ENCODE measurements around the gene PEX14.

PEX14 gene

GRCh38 chr1:10662824-10663677 lies 188.3 kb downstream of the PEX14 start:
- FAIRE-seq (no peak), DNase-seq (ENCODE audit: low spot score) (no peak)

GRCh38 chr1:10663678-10664035 lies 188.9 kb downstream of the PEX14 start:
- FAIRE-seq (no peak), DNase-seq (ENCODE audit: low spot score) (no peak)

GRCh38 chr1:10664251-10664650 lies 189.5 kb downstream of the PEX14 start:
- DNase-seq (ENCODE audit: low spot score) (no peak), FAIRE-seq (no peak)

GRCh38 chr1:10665226-10665625 lies 190.5 kb downstream of the PEX14 start:
- DNase-seq (ENCODE audit: low spot score) = no peak
- FAIRE-seq = no peak

GRCh38 chr1:10665930-10666850 lies 191.4 kb downstream of the PEX14 start:
- FAIRE-seq (no peak), DNase-seq (ENCODE audit: low spot score) (no peak)

GRCh38 chr1:10667861-10668761 lies 193.4 kb downstream of the PEX14 start:
- DNase-seq (ENCODE audit: low spot score) = no peak
- FAIRE-seq = no peak

- no peak for FAIRE-seq
- no peak for DNase-seq (ENCODE audit: low spot score)
Observed at GRCh38 chr1:10669570-10669969, 194.8 kb downstream of the PEX14 start.

GRCh38 chr1:10670190-10670589 lies 195.4 kb downstream of the PEX14 start:
- DNase-seq (ENCODE audit: low spot score) (no peak), FAIRE-seq (no peak)

- no peak for FAIRE-seq
- no peak for DNase-seq (ENCODE audit: low spot score)
Observed at GRCh38 chr1:10671090-10671489, 196.3 kb downstream of the PEX14 start.

- DNase-seq (ENCODE audit: low spot score) = no peak
- FAIRE-seq = no peak
Observed at GRCh38 chr1:10671622-10672342, 197.0 kb downstream of the PEX14 start.

- DNase-seq (ENCODE audit: low spot score) = no peak
- no peak for FAIRE-seq
Observed at GRCh38 chr1:10672343-10673050, 197.7 kb downstream of the PEX14 start.

- DNase-seq (ENCODE audit: low spot score) (no peak), FAIRE-seq (no peak)
Observed at GRCh38 chr1:10673109-10673711, 198.5 kb downstream of the PEX14 start.

- FAIRE-seq = no peak
Observed at GRCh38 chr1:10674222-10674621, 199.5 kb downstream of the PEX14 start.

GRCh38 chr1:10674700-10675609 lies 200.2 kb downstream of the PEX14 start:
- FAIRE-seq (no peak), DNase-seq (ENCODE audit: low spot score) (no peak)

More at GRCh38 chr1:10674222-10674621, 199.5 kb downstream of the PEX14 start:
- no peak for DNase-seq (ENCODE audit: low spot score)

- FAIRE-seq = no peak
- no peak for DNase-seq (ENCODE audit: low spot score)
Observed at GRCh38 chr1:10675813-10676212, 201.1 kb downstream of the PEX14 start.

GRCh38 chr1:10676963-10677362 lies 202.2 kb downstream of the PEX14 start:
- FAIRE-seq (no peak), DNase-seq (ENCODE audit: low spot score) (no peak)

GRCh38 chr1:10677491-10678391 lies 203.0 kb downstream of the PEX14 start:
- no peak for FAIRE-seq
- no peak for DNase-seq (ENCODE audit: low spot score)

Data from urothelium cell line (cell line).